ENCODE results near the gene KLHDC4.

The KLHDC4 gene

DNA sequence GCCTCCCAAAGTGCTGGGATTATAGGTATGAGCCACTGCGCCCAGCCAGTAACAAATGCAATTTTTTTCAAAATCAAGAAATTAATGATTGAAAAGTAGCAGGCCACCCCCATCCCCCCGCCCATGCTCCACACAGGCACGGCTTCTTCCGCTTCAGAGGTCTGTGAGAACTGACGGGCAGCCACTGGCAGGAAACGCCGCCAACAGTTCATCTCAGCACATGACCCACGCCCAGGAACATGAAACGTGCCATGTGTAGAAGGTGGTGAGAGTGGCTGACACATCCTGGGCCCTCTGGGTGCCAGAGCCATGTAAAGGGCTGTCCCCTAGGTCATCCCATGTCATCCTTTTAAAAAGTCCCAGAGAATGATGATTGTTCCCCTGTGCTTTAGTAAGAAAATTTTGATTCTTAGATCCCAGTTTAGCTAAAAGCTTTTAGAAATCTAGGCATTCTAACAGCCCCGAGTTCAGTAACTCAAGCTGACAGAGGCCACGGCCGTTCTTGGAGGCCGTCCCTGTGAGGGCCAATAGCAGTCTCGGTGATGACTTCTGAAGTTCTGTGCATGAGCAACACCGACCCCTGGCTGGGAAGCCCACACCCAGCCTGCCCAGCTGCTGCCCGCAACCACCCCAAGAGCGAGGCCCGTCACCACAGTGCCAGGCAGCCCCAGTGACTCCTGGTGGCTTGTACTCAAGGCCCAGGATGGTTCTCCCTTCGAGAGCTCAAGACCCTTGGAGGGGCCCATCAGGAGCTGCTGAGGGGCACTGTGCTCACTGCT lies 52.1 kb downstream of the KLHDC4 start:
- Histone ChIP-seq H3K27me3 (ENCODE audit: insufficient read depth, low read depth, severe bottlenecking) (no peaks in the 10 kb centered on the region), H3K4me3 (ENCODE audit: low read depth, low read length) (no peak overlapping the region), H3K36me3 (no peaks in the 10 kb centered on the region), H3K9me3 (ENCODE audit: severe bottlenecking) (no peaks in the 10 kb centered on the region), H3K27ac (no peak overlapping the region)
- TF ChIP-seq, protein P1, sequence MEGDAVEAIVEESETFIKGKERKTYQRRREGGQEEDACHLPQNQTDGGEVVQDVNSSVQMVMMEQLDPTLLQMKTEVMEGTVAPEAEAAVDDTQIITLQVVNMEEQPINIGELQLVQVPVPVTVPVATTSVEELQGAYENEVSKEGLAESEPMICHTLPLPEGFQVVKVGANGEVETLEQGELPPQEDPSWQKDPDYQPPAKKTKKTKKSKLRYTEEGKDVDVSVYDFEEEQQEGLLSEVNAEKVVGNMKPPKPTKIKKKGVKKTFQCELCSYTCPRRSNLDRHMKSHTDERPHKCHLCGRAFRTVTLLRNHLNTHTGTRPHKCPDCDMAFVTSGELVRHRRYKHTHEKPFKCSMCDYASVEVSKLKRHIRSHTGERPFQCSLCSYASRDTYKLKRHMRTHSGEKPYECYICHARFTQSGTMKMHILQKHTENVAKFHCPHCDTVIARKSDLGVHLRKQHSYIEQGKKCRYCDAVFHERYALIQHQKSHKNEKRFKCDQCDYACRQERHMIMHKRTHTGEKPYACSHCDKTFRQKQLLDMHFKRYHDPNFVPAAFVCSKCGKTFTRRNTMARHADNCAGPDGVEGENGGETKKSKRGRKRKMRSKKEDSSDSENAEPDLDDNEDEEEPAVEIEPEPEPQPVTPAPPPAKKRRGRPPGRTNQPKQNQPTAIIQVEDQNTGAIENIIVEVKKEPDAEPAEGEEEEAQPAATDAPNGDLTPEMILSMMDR (IDR thresholded peaks at IDR 0.05; ENCODE audit: low read depth, low read length) = no peak
- no peak for DNase-seq

DNA sequence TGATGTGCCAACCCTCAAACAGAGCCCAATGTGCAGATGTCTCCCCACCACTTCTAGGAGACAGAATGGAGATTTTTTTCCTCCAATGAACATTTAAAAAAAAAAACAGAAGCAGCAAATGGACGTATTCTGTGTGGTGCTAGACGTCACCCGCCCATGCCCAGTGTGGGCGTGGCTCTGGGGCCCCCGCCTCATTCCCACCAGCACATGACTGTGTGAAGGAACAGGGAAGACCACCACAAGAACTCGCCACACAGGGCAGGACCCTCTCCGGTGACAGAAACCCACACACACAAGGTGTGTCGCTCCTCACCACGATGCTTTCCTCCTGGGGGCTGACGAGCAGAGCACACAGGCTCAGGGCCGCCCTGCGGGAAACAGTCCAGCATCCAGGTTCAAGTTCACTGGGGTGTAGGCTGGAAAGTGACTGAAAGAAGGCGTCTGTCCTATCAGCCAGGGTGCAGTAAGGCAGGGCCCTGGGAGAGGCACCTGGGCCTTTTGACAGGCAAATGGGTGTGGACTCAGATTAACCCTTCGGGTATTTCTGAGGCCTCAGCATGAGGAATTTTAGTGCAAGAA lies 53.5 kb downstream of the KLHDC4 start:
- Histone ChIP-seq H3K4me3 (ENCODE audit: low read depth, low read length) (no peak overlapping the region), H3K27ac (no peak overlapping the region), H3K9me3 (ENCODE audit: severe bottlenecking) (no peaks in the 10 kb centered on the region), H3K27me3 (ENCODE audit: insufficient read depth, low read depth, severe bottlenecking) (no peaks in the 10 kb centered on the region), H3K36me3 (no peaks in the 10 kb centered on the region)
- TF ChIP-seq, protein P1 (IDR thresholded peaks at IDR 0.05; ENCODE audit: low read depth, low read length) = no peak
- DNase-seq = no peak

DNA sequence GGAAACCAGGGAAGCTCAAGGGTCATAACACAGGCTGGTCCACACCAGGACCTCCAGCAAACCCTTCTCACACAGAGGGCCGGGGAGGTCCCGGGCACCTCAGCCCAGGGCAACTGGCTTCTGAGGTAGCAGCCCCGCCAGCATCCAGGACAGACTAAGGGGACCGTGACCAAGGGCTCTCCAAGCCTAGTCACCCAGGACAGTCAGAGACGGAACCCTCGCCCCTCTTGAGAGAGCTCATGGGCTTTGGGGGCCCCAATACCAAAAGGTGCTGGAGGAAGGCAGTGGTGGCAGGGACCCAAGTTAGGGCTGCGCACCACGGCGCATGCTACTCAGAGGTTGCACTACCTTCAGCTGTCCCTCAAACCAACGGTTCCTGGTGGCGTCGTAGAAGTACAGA lies 54.9 kb downstream of the KLHDC4 start:
- TF ChIP-seq, protein P1 (IDR thresholded peaks at IDR 0.05; ENCODE audit: low read depth, low read length) = no peak
- H3K27me3 ChIP-seq (ENCODE audit: insufficient read depth, low read depth, severe bottlenecking) = no peaks in the 10 kb centered on the region
- no peak overlapping the region for H3K4me3 ChIP-seq (ENCODE audit: low read depth, low read length)
- no peak overlapping the region for H3K27ac ChIP-seq
- no peaks in the 10 kb centered on the region for H3K9me3 ChIP-seq (ENCODE audit: severe bottlenecking)
- no peaks in the 10 kb centered on the region for H3K36me3 ChIP-seq
- no peak for DNase-seq

DNA sequence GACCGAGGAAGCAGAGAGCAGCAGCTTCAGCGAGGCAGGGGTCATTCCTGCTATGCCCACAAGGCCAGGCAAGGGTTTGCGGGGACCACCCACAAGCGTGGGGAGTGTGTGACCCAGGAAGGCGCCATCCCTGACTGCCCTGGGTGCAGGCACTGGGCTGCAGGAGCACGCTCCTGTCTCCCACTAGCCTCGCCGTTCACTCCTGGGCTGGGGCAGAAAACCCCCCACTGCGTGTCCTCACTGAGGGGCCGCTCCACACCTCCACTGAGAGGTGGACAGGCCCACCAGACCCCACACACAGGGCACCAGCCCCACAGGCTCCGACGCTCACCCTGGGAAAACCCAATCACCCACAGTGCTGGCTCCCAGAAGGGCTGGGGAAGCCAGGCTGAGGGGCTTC lies 56.1 kb downstream of the KLHDC4 start:
- TF ChIP-seq, protein P1 (IDR thresholded peaks at IDR 0.05; ENCODE audit: low read depth, low read length) = no peak
- Histone ChIP-seq H3K27me3 (ENCODE audit: insufficient read depth, low read depth, severe bottlenecking) (no peaks in the 10 kb centered on the region), H3K36me3 (no peaks in the 10 kb centered on the region), H3K9me3 (ENCODE audit: severe bottlenecking) (no peaks in the 10 kb centered on the region), H3K4me3 (ENCODE audit: low read depth, low read length) (no peak overlapping the region), H3K27ac (no peak overlapping the region)
- DNase-seq = no peak

DNA sequence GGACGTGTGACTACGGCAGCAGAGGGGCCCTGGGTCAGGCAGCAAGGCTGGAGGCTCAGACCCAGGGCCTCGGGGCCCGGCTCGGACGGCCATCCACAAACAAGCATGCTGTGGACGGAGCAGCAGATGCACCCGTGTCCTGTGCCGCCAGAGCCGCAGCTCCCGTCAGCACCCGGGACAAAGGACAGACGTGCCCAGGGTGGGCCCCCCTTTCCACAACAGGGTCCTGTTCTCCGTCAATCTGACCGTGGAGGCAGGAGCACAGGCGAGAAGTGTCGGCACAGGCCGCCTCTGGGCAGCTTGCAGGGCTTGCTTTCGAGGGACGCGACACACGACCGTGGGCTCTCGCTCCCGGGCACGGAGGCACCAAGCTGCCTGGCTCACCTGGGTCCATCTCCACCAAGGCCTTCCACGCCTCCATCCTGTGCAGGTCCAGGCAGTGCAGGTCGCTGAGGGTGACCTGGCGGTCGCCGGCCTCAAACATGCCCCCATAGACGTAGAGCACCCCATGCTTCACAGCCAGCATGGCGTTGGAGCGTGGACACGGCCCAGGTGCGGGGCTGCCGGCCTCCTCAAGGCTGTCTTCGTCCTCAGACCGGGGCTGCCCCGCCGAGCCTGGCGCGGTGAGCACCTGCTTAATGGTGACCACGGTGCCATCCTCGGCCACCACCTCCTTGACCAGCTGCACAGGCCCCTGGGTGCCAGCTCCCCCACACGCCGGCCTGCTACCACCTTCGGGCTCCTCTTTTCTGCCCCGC lies 56.7 kb downstream of the KLHDC4 start:
- no peak overlapping the region for H3K27ac ChIP-seq
- H3K36me3 ChIP-seq = no peaks in the 10 kb centered on the region

More for the DNA sequence above, 56.7 kb downstream of the KLHDC4 start:
- TF ChIP-seq, protein P1 (IDR thresholded peaks at IDR 0.05; ENCODE audit: low read depth, low read length) = no peak
- Histone ChIP-seq H3K4me3 (ENCODE audit: low read depth, low read length) (no peak overlapping the region), H3K9me3 (ENCODE audit: severe bottlenecking) (no peaks in the 10 kb centered on the region), H3K27me3 (ENCODE audit: insufficient read depth, low read depth, severe bottlenecking) (no peaks in the 10 kb centered on the region)
- no peak for DNase-seq
